Neural cell (in vitro differentiated cells): ENCODE measurements around the gene ELF1.

ENCODE experiments used
- EP300 ChIP-seq: fragments of 450-650 bp; conservative IDR thresholded peaks from 2 replicates; pipeline ENCODE4 v1.6.1; 2014; ENCODE audit warnings: antibody characterized with exemption, mild to moderate bottlenecking, moderate library complexity; ENCODE audit not compliant: poor library complexity, severe bottlenecking
- EZH2 ChIP-seq: fragments of 200-600, 300-800 bp; shearing (Covaris generic), sonication (generic); IDR thresholded peaks from 2 replicates; pipeline ENCODE4 v1.6.1; 2014; ENCODE audit warnings: antibody characterized with exemption, low read length, borderline replicate concordance, mild to moderate bottlenecking; ENCODE audit not compliant: insufficient read depth, poor library complexity, severe bottlenecking
- RAD21 ChIP-seq: fragments of 450-650 bp; conservative IDR thresholded peaks from 2 replicates; pipeline ENCODE4 v1.6.1; 2014; ENCODE audit warnings: antibody characterized with exemption, mild to moderate bottlenecking, moderate library complexity
- TAF1 ChIP-seq: IDR thresholded peaks from 2 replicates; pipeline ENCODE4 v1.6.1; 2012; ENCODE audit warnings: low read depth
- TF ChIP-seq, protein P1 (sequence below): fragments of 450-650 bp; IDR thresholded peaks from 2 replicates; pipeline ENCODE4 v1.5.1; 2014; ENCODE audit warnings: antibody characterized with exemption, mild to moderate bottlenecking, moderate library complexity; ENCODE audit not compliant: poor library complexity, severe bottlenecking

DNA sequence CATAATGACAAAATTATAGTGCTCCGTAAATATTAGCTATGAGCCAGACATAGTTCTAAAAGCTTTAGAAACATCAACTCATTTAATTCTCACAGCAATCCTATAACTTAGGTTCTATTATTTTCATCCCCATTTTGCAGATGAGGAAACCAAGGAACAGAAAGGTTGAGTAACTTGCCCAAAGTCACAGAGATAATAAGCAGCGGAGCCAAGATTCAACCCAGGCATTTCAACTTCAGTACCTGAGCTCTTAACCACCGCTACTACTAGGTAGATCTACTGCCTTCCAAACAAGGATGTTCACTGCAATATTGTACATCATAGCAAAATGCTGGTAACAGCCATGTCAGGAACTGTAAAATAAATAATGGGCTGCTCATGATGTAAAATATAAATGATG is 39.9 kb downstream of the ELF1 start:
- TF ChIP-seq, protein P1, sequence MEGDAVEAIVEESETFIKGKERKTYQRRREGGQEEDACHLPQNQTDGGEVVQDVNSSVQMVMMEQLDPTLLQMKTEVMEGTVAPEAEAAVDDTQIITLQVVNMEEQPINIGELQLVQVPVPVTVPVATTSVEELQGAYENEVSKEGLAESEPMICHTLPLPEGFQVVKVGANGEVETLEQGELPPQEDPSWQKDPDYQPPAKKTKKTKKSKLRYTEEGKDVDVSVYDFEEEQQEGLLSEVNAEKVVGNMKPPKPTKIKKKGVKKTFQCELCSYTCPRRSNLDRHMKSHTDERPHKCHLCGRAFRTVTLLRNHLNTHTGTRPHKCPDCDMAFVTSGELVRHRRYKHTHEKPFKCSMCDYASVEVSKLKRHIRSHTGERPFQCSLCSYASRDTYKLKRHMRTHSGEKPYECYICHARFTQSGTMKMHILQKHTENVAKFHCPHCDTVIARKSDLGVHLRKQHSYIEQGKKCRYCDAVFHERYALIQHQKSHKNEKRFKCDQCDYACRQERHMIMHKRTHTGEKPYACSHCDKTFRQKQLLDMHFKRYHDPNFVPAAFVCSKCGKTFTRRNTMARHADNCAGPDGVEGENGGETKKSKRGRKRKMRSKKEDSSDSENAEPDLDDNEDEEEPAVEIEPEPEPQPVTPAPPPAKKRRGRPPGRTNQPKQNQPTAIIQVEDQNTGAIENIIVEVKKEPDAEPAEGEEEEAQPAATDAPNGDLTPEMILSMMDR, result no peak
- TF ChIP-seq EP300 (no peak), EZH2 (no peak), TAF1 (no peak), RAD21 (no peak)
